ENCODE data around the gene DENND1A. TPM values are rescaled to one million over a fixed set of nuclear protein-coding genes. Genes with fewer than 3 reads are reported as not detected.

DENND1A gene
- total RNA-seq, 1 donor from 2014 or later, result 25.2 TPM

DNA sequence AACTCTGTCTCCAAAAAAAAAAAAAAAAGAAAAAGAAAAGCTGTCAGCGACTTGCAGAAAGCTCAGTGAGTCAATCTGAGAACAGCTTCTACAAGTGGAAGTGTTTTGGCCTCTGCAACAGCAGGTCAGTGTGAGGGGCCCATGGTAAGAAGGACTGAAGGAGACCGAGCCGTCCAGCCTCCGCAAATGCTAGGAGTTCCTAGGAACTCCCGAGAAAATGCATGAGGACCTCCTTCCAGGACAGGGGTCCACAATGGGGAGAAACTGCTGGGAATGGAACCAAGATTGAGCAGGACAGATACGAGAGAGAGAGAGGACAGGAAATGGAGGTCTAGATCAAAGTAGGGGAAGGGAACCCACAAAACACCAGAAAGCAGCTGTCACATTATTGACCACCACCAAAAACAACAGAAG lies 393.5 kb downstream of the DENND1A start:
- Mint-ChIP-seq H3K4me3 (no peak overlapping the region), H3K9me3 (peaks cover under 1% of the 10 kb centered on the region), H3K27ac (no peak overlapping the region), H3K4me1 (no peaks in the 10 kb centered on the region), H3K36me3 (ENCODE audit: low read depth) (peaks cover 29% of the 10 kb centered on the region), H3K27me3 (no peaks in the 10 kb centered on the region)
- TF ChIP-seq, protein P1, sequence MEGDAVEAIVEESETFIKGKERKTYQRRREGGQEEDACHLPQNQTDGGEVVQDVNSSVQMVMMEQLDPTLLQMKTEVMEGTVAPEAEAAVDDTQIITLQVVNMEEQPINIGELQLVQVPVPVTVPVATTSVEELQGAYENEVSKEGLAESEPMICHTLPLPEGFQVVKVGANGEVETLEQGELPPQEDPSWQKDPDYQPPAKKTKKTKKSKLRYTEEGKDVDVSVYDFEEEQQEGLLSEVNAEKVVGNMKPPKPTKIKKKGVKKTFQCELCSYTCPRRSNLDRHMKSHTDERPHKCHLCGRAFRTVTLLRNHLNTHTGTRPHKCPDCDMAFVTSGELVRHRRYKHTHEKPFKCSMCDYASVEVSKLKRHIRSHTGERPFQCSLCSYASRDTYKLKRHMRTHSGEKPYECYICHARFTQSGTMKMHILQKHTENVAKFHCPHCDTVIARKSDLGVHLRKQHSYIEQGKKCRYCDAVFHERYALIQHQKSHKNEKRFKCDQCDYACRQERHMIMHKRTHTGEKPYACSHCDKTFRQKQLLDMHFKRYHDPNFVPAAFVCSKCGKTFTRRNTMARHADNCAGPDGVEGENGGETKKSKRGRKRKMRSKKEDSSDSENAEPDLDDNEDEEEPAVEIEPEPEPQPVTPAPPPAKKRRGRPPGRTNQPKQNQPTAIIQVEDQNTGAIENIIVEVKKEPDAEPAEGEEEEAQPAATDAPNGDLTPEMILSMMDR (IDR thresholded peaks at IDR 0.05), result no peak
- intact Hi-C loops (cut with micrococcal nuclease), result no loop called here
- ChIA-PET CTCF (no interaction called here), POLR2A (no interaction called here)
- no peak for DNase-seq
- ATAC-seq (ENCODE audit: low read depth), result no peak

DNA sequence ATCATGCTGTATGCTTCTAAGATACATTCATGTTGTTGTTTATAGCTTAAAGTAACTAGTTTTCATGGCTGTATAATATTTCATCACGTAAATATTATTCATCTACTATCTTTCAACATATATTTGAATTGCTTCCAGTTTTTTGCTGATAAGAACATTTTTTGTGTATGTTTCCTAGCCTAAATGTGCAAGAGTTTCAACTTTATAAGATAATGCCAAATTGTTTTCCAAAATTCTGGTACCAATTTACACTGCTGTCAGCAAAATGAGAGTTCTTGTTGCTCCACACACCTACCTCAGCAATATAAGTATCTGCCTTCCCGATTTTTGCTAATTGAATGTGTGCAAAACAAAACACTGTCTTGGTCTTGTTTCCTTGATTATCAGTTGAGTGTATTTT lies 395.6 kb downstream of the DENND1A start:
- no peak overlapping the region for H3K27ac Mint-ChIP-seq

DNA sequence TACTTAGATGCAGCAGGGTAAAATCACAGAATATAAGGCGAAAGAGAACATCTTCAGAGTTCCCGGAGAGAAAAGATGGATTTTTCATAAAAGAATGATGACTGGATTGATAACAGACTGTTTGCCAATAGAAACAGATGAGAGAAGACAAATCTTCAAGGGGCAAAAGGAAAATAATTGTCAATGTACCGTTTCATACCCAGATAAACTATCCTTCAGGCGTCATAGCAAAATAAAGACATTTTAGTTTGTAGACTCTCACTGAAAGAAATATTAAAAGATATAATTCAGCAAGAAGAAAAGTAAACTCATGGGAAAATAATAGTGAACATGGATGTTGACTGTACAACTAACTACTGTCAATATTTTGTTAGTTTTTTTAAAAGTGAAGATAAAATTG lies 399.7 kb downstream of the DENND1A start:
- Mint-ChIP-seq H3K36me3 (ENCODE audit: low read depth) (peaks cover 36% of the 10 kb centered on the region), H3K27me3 (no peaks in the 10 kb centered on the region), H3K4me3 (no peak overlapping the region), H3K9me3 (peaks cover 11% of the 10 kb centered on the region), H3K4me1 (no peaks in the 10 kb centered on the region), H3K27ac (no peak overlapping the region)
- ATAC-seq (ENCODE audit: low read depth) (no peak), DNase-seq (no peak)
- ChIA-PET POLR2A (no interaction called here), CTCF (no interaction called here)
- TF ChIP-seq, protein P1 (IDR thresholded peaks at IDR 0.05), result no peak
- intact Hi-C loops (cut with micrococcal nuclease), result no loop called here

More for the DNA sequence above, 395.6 kb downstream of the DENND1A start:
- ATAC-seq (ENCODE audit: low read depth) (no peak), DNase-seq (no peak)
- Mint-ChIP-seq H3K27me3 (no peaks in the 10 kb centered on the region), H3K36me3 (ENCODE audit: low read depth) (peaks cover 41% of the 10 kb centered on the region), H3K4me1 (no peaks in the 10 kb centered on the region), H3K9me3 (peaks cover 11% of the 10 kb centered on the region), H3K4me3 (no peak overlapping the region)
- CTCF ChIA-PET, result interaction anchor here (0.9 kb wide), 1 partner anchor 10 kb away, joined by 4 read pairs; no protein-coding TSS in a partner anchor
- TF ChIP-seq, protein P1 (IDR thresholded peaks at IDR 0.05), result no peak
- POLR2A ChIA-PET, result no interaction called here
- intact Hi-C loops (cut with micrococcal nuclease), result no loop called here

DNA sequence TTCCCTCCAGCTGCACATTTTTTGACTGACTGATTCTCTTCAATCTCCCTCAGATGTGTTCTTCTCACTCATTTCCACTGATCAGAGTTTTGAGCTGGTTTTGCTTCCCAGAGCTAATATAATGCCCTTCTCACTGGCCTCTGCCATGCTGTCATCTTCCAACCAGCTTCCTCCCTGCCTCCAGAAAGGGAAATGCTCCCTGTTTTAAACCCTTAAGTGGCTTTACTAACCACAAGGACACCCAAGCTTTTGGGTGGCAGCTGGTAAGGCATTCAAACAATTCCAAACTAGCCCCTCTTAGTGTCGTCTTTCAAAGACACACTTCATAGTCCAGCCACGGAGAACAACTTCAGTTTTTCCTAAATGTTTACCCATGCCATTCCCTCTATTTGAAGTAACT lies 401.4 kb downstream of the DENND1A start:
- no peak overlapping the region for H3K27ac Mint-ChIP-seq
- intact Hi-C loops (cut with micrococcal nuclease), result no loop called here
- POLR2A ChIA-PET, result no interaction called here

DNA sequence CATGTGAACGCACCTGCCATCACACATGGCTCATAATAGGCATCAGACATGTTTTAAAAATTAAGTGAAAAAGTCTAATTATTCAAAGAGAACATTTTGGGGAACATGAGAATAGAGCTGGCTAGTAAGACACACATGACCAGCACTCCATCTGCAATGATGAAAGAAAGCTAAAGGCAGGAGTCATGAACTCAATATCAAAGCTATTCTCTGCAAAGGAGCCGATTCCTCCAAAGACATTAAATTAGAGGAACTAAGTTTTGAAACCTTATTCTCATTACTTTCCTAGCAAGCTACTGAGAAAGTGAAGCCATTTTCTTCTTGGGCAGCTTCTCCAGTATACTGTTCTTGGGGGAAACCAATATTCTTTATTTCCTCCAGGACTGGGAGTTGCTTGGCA lies 401.9 kb downstream of the DENND1A start:
- intact Hi-C loops (cut with micrococcal nuclease), result no loop called here
- Mint-ChIP-seq H3K27me3 (no peaks in the 10 kb centered on the region), H3K4me1 (no peaks in the 10 kb centered on the region), H3K4me3 (no peak overlapping the region), H3K36me3 (ENCODE audit: low read depth) (peaks cover 22% of the 10 kb centered on the region), H3K9me3 (peaks cover 11% of the 10 kb centered on the region), H3K27ac (no peak overlapping the region)
- DNase-seq (no peak), ATAC-seq (ENCODE audit: low read depth) (no peak)
- TF ChIP-seq, protein P1 (IDR thresholded peaks at IDR 0.05), result no peak
- CTCF ChIA-PET, result interaction anchor here (0.7 kb wide), 1 partner anchor 12 kb away, joined by 3 read pairs; no protein-coding TSS in a partner anchor
- POLR2A ChIA-PET, result no interaction called here

More for the DNA sequence above, 401.4 kb downstream of the DENND1A start:
- ATAC-seq (ENCODE audit: low read depth) (no peak), DNase-seq (no peak)
- TF ChIP-seq, protein P1 (IDR thresholded peaks at IDR 0.05), result no peak
- Mint-ChIP-seq H3K36me3 (ENCODE audit: low read depth) (peaks cover 25% of the 10 kb centered on the region), H3K4me3 (no peak overlapping the region), H3K9me3 (peaks cover 11% of the 10 kb centered on the region), H3K4me1 (no peaks in the 10 kb centered on the region), H3K27me3 (no peaks in the 10 kb centered on the region)
- CTCF ChIA-PET, result no interaction called here

All from activated B cell treated with CpG ODN at 0.5 μM for 24 hours (primary cell).